HEK293 (cell line): Measurements from ENCODE around the gene TP53BP1.

Experiments used
- CTCF ChIA-PET: fragments of 350-600 bp; formaldehyde crosslinking; extraction: SDS; loops from one replicate; lab custom pipeline; 2021; ENCODE audit warnings: antibody characterized with exemption; lab: Yijun Ruan, JAX
- POLR2A ChIA-PET: fragments of 300-600 bp; formaldehyde crosslinking; extraction: SDS; loops from one replicate; lab custom pipeline; 2020; ENCODE audit warnings: antibody characterized with exemption, inconsistent platforms; lab: Yijun Ruan, JAX
- H3K27ac ChIP-seq: fragments of 200-500 bp; sonication (Bioruptor generic); 2 replicates; pipeline ENCODE4 v1.5.1; 2014; ENCODE audit warnings: low read depth, low read length, control low read depth, inconsistent platforms; ENCODE audit errors: extremely low read depth
- H3K36me3 ChIP-seq, 2 experiments: fragments of 200-500 bp in 1 of 2; sonication (Bioruptor generic) in 1 of 2; 1 replicate in 1 of 2; 2 replicates in 1 of 2; pipeline ENCODE4 v1.5.1; 2014 to 2017; ENCODE audit warnings: inconsistent platforms in 2 of 2, low read length in 2 of 2; ENCODE audit not compliant: control insufficient read depth in 2 of 2, insufficient read depth in 1 of 2
- H3K4me1 ChIP-seq: fragments of 200-500 bp; sonication (Bioruptor generic); 2 replicates; pipeline ENCODE4 v1.5.1; 2014; ENCODE audit warnings: mild to moderate bottlenecking, low read length, inconsistent platforms; ENCODE audit not compliant: control insufficient read depth, insufficient read depth
- H3K4me3 ChIP-seq: 2 replicates; pipeline ENCODE4 v1.5.1; 2011; ENCODE audit warnings: low read depth, mild to moderate bottlenecking, control low read depth, low read length, moderate library complexity
- H3K9me3 ChIP-seq: fragments of 200-500 bp; sonication (Bioruptor generic); 2 replicates; pipeline ENCODE4 v1.5.1; 2014; ENCODE audit warnings: low read depth, low read length, inconsistent platforms; ENCODE audit not compliant: control insufficient read depth, insufficient read depth
- OSR2 ChIP-seq: fragments of 450-650 bp; formaldehyde crosslinking; IDR thresholded peaks from 2 replicates; pipeline ENCODE4 v1.5.1; 2016; ENCODE audit warnings: missing biosample characterization, missing genetic modification characterization
- RBAK ChIP-seq: fragments of 450-650 bp; formaldehyde crosslinking; IDR thresholded peaks from 2 replicates; pipeline ENCODE4 v1.5.1; 2016; ENCODE audit warnings: missing biosample characterization, missing genetic modification characterization
- SCRT2 ChIP-seq: fragments of 450-650 bp; formaldehyde crosslinking; IDR thresholded peaks from 2 replicates; pipeline ENCODE4 v1.5.1; 2016; ENCODE audit warnings: missing biosample characterization, missing genetic modification characterization
- ZFHX2 ChIP-seq: fragments of 450-650 bp; formaldehyde crosslinking; conservative IDR thresholded peaks from 2 replicates; pipeline ENCODE4 v1.5.1; 2016; ENCODE audit warnings: missing biosample characterization, missing genetic modification characterization
- ZNF133 ChIP-seq: fragments of 450-650 bp; formaldehyde crosslinking; IDR thresholded peaks from 2 replicates; pipeline ENCODE4 v1.5.1; 2016; ENCODE audit warnings: missing biosample characterization, missing genetic modification characterization
- ZNF560 ChIP-seq: fragments of 450-650 bp; formaldehyde crosslinking; IDR thresholded peaks from 2 replicates; pipeline ENCODE4 v1.5.1; 2017; ENCODE audit warnings: missing biosample characterization, missing genetic modification characterization, borderline replicate concordance
- ZNF629 ChIP-seq: fragments of 450-650 bp; formaldehyde crosslinking; IDR thresholded peaks from 2 replicates; pipeline ENCODE4 v1.5.1; 2017; ENCODE audit warnings: missing biosample characterization, missing genetic modification characterization
- ZNF677 ChIP-seq: fragments of 450-650 bp; IDR thresholded peaks from 2 replicates; pipeline ENCODE4 v1.5.0; 2018; ENCODE audit warnings: missing biosample characterization, mild to moderate bottlenecking, missing genetic modification characterization, moderate library complexity
- ZNF777 ChIP-seq: fragments of 450-650 bp; formaldehyde crosslinking; IDR thresholded peaks from 2 replicates; pipeline ENCODE4 v1.5.1; 2017; ENCODE audit warnings: missing biosample characterization, missing genetic modification characterization, borderline replicate concordance
- ZNF791 ChIP-seq: fragments of 450-650 bp; formaldehyde crosslinking; IDR thresholded peaks from 2 replicates; pipeline ENCODE4 v1.5.1; 2016; ENCODE audit warnings: missing biosample characterization, missing genetic modification characterization
- ZSCAN30 ChIP-seq: fragments of 450-650 bp; IDR thresholded peaks from 2 replicates; pipeline ENCODE4 v1.5.1; 2018; ENCODE audit warnings: missing biosample characterization, mild to moderate bottlenecking, missing genetic modification characterization, moderate library complexity
- TF ChIP-seq, protein P1 (sequence below): fragments of 450-650 bp; formaldehyde crosslinking; IDR thresholded peaks from 2 replicates; pipeline ENCODE4 v1.5.1; 2017; ENCODE audit warnings: missing biosample characterization, missing genetic modification characterization
- TF ChIP-seq, protein P2 (sequence below): fragments of 450-650 bp; formaldehyde crosslinking; conservative IDR thresholded peaks from 2 replicates; pipeline ENCODE4 v1.5.1; 2016; ENCODE audit warnings: low read depth, missing biosample characterization, missing genetic modification characterization
- TF ChIP-seq, protein P3 (sequence below): fragments of 450-650 bp; formaldehyde crosslinking; optimal IDR thresholded peaks from 2 replicates; pipeline ENCODE3; 2016; ENCODE audit warnings: missing biosample characterization, mild to moderate bottlenecking, missing genetic modification characterization
- TF ChIP-seq, protein P4 (sequence below): fragments of 450-650 bp; formaldehyde crosslinking; IDR thresholded peaks from 2 replicates; pipeline ENCODE4 v1.5.1; 2016; ENCODE audit warnings: missing biosample characterization, missing genetic modification characterization
- TF ChIP-seq, protein P5 (sequence below): fragments of 450-650 bp; formaldehyde crosslinking; IDR thresholded peaks from 2 replicates; pipeline ENCODE4 v1.5.1; 2016; ENCODE audit warnings: missing biosample characterization, missing genetic modification characterization
- TF ChIP-seq, protein P6 (sequence below): fragments of 450-650 bp; formaldehyde crosslinking; IDR thresholded peaks from 2 replicates; pipeline ENCODE4 v1.5.1; 2016; ENCODE audit warnings: missing biosample characterization, missing genetic modification characterization, borderline replicate concordance

Gene TP53BP1

DNA sequence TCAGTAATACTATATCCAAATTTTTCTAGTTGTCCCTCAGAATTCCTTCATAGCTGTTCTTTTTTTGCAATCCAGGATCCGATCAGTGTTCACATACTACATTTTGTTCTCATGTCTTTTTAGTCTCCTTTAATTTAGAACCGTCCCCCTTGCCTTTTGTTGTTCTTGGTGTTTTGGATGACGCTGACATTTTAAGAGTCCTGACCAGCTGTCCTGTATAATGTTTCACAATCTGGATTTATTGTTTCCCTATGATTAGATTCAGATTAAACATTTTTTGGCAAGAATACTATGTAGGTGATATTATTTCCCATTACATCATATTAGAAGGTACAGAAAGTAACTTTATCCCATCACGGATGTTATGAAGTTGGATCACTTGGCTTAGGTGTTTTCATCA is 110.6 kb downstream of the TP53BP1 start:
- ChIA-PET POLR2A (no interaction called here), CTCF (no interaction called here)
- no peaks in the 10 kb centered on the region for H3K9me3 ChIP-seq
- H3K4me3 ChIP-seq = no peak overlapping the region
- no peaks in the 10 kb centered on the region for H3K4me1 ChIP-seq
- no peak for TF ChIP-seq ZNF791 (tag by site-specific recombination)
- TF ChIP-seq, protein P1, sequence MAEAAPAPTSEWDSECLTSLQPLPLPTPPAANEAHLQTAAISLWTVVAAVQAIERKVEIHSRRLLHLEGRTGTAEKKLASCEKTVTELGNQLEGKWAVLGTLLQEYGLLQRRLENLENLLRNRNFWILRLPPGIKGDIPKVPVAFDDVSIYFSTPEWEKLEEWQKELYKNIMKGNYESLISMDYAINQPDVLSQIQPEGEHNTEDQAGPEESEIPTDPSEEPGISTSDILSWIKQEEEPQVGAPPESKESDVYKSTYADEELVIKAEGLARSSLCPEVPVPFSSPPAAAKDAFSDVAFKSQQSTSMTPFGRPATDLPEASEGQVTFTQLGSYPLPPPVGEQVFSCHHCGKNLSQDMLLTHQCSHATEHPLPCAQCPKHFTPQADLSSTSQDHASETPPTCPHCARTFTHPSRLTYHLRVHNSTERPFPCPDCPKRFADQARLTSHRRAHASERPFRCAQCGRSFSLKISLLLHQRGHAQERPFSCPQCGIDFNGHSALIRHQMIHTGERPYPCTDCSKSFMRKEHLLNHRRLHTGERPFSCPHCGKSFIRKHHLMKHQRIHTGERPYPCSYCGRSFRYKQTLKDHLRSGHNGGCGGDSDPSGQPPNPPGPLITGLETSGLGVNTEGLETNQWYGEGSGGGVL (tag by site-specific recombination) = no peak
- TF ChIP-seq, protein P2, sequence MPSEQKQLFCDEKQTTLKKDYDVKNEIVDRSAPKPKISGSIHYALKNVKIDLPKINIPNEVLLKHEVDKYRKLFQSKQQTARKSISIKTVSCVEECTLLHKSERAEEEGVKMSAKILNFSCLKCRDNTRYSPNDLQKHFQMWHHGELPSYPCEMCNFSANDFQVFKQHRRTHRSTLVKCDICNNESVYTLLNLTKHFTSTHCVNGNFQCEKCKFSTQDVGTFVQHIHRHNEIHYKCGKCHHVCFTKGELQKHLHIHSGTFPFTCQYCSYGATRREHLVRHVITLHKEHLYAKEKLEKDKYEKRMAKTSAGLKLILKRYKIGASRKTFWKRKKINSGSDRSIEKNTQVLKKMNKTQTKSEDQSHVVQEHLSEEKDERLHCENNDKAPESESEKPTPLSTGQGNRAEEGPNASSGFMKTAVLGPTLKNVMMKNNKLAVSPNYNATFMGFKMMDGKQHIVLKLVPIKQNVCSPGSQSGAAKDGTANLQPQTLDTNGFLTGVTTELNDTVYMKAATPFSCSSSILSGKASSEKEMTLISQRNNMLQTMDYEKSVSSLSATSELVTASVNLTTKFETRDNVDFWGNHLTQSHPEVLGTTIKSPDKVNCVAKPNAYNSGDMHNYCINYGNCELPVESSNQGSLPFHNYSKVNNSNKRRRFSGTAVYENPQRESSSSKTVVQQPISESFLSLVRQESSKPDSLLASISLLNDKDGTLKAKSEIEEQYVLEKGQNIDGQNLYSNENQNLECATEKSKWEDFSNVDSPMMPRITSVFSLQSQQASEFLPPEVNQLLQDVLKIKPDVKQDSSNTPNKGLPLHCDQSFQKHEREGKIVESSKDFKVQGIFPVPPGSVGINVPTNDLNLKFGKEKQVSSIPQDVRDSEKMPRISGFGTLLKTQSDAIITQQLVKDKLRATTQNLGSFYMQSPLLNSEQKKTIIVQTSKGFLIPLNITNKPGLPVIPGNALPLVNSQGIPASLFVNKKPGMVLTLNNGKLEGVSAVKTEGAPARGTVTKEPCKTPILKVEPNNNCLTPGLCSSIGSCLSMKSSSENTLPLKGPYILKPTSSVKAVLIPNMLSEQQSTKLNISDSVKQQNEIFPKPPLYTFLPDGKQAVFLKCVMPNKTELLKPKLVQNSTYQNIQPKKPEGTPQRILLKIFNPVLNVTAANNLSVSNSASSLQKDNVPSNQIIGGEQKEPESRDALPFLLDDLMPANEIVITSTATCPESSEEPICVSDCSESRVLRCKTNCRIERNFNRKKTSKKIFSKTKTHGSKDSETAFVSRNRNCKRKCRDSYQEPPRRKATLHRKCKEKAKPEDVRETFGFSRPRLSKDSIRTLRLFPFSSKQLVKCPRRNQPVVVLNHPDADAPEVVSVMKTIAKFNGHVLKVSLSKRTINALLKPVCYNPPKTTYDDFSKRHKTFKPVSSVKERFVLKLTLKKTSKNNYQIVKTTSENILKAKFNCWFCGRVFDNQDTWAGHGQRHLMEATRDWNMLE (tag by site-specific recombination) = no peak
- no peak for TF ChIP-seq SCRT2
- no peak for TF ChIP-seq OSR2 (tag by site-specific recombination)
- no peak for TF ChIP-seq RBAK (tag by site-specific recombination)
- no peak for TF ChIP-seq ZFHX2 (tag by site-specific recombination)
- no peak for TF ChIP-seq ZNF560
- TF ChIP-seq, protein P3, sequence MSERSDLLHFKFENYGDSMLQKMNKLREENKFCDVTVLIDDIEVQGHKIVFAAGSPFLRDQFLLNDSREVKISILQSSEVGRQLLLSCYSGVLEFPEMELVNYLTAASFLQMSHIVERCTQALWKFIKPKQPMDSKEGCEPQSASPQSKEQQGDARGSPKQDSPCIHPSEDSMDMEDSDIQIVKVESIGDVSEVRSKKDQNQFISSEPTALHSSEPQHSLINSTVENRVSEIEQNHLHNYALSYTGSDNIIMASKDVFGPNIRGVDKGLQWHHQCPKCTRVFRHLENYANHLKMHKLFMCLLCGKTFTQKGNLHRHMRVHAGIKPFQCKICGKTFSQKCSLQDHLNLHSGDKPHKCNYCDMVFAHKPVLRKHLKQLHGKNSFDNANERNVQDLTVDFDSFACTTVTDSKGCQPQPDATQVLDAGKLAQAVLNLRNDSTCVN (tag by site-specific recombination) = no peak
- TF ChIP-seq ZNF629 (tag by site-specific recombination) = no peak
- no peak for TF ChIP-seq ZNF677 (tag by site-specific recombination)
- no peak for TF ChIP-seq ZNF133 (tag by site-specific recombination)
- no peak for TF ChIP-seq ZSCAN30 (tag by site-specific recombination)
- TF ChIP-seq, protein P4, sequence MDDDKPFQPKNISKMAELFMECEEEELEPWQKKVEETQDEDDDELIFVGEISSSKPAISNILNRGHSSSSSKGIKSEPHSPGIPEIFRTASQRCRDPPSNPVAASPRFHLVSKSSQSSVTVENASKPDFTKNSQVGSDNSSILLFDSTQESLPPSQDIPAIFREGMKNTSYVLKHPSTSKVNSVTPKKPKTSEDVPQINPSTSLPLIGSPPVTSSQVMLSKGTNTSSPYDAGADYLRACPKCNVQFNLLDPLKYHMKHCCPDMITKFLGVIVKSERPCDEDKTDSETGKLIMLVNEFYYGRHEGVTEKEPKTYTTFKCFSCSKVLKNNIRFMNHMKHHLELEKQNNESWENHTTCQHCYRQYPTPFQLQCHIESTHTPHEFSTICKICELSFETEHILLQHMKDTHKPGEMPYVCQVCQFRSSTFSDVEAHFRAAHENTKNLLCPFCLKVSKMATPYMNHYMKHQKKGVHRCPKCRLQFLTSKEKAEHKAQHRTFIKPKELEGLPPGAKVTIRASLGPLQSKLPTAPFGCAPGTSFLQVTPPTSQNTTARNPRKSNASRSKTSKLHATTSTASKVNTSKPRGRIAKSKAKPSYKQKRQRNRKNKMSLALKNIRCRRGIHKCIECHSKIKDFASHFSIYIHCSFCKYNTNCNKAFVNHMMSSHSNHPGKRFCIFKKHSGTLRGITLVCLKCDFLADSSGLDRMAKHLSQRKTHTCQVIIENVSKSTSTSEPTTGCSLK = no peak
- no peak for TF ChIP-seq ZNF777 (tag by site-specific recombination)
- TF ChIP-seq, protein P5, sequence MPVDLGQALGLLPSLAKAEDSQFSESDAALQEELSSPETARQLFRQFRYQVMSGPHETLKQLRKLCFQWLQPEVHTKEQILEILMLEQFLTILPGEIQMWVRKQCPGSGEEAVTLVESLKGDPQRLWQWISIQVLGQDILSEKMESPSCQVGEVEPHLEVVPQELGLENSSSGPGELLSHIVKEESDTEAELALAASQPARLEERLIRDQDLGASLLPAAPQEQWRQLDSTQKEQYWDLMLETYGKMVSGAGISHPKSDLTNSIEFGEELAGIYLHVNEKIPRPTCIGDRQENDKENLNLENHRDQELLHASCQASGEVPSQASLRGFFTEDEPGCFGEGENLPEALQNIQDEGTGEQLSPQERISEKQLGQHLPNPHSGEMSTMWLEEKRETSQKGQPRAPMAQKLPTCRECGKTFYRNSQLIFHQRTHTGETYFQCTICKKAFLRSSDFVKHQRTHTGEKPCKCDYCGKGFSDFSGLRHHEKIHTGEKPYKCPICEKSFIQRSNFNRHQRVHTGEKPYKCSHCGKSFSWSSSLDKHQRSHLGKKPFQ (tag by site-specific recombination) = no peak
- TF ChIP-seq, protein P6, sequence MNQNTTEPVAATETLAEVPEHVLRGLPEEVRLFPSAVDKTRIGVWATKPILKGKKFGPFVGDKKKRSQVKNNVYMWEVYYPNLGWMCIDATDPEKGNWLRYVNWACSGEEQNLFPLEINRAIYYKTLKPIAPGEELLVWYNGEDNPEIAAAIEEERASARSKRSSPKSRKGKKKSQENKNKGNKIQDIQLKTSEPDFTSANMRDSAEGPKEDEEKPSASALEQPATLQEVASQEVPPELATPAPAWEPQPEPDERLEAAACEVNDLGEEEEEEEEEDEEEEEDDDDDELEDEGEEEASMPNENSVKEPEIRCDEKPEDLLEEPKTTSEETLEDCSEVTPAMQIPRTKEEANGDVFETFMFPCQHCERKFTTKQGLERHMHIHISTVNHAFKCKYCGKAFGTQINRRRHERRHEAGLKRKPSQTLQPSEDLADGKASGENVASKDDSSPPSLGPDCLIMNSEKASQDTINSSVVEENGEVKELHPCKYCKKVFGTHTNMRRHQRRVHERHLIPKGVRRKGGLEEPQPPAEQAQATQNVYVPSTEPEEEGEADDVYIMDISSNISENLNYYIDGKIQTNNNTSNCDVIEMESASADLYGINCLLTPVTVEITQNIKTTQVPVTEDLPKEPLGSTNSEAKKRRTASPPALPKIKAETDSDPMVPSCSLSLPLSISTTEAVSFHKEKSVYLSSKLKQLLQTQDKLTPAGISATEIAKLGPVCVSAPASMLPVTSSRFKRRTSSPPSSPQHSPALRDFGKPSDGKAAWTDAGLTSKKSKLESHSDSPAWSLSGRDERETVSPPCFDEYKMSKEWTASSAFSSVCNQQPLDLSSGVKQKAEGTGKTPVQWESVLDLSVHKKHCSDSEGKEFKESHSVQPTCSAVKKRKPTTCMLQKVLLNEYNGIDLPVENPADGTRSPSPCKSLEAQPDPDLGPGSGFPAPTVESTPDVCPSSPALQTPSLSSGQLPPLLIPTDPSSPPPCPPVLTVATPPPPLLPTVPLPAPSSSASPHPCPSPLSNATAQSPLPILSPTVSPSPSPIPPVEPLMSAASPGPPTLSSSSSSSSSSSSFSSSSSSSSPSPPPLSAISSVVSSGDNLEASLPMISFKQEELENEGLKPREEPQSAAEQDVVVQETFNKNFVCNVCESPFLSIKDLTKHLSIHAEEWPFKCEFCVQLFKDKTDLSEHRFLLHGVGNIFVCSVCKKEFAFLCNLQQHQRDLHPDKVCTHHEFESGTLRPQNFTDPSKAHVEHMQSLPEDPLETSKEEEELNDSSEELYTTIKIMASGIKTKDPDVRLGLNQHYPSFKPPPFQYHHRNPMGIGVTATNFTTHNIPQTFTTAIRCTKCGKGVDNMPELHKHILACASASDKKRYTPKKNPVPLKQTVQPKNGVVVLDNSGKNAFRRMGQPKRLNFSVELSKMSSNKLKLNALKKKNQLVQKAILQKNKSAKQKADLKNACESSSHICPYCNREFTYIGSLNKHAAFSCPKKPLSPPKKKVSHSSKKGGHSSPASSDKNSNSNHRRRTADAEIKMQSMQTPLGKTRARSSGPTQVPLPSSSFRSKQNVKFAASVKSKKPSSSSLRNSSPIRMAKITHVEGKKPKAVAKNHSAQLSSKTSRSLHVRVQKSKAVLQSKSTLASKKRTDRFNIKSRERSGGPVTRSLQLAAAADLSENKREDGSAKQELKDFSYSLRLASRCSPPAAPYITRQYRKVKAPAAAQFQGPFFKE (tag by site-specific recombination) = no peak
- no peak overlapping the region for H3K27ac ChIP-seq
- peaks cover 47 to 78% of the 10 kb centered on the region in 2 experiments for H3K36me3 ChIP-seq
